IMR-90 (cell line): ENCODE measurements around the gene THRAP3.

Source experiments
- CEBPB ChIP-seq: IDR thresholded peaks from 2 replicates; pipeline ENCODE4 v1.6.1; 2012; ENCODE audit warnings: low read depth, low read length, improper control_type of control experiment
- NFE2L2 ChIP-seq: fragments of 150-350 bp; IDR thresholded peaks from 2 replicates; pipeline ENCODE4 v1.6.1; 2016; ENCODE audit warnings: low read depth, mild to moderate bottlenecking, low read length
- POLR2A ChIP-seq: IDR thresholded peaks from 2 replicates; pipeline ENCODE4 v1.6.1; 2012; ENCODE audit warnings: mild to moderate bottlenecking, low read depth, low read length
- RAD21 ChIP-seq: IDR thresholded peaks from 2 replicates; pipeline ENCODE4 v1.6.1; 2012; ENCODE audit warnings: low read length, improper control_type of control experiment
- USF2 ChIP-seq: fragments of 150-350 bp; IDR thresholded peaks from 2 replicates; pipeline ENCODE4 v1.6.1; 2017; ENCODE audit warnings: mild to moderate bottlenecking, antibody characterized with exemption, low read length, low read depth
- TF ChIP-seq, protein P1 (sequence below): conservative IDR thresholded peaks from 2 replicates; pipeline ENCODE4 v1.5.1; 2012; ENCODE audit warnings: mild to moderate bottlenecking, low read depth, low read length, improper control_type of control experiment

DNA sequence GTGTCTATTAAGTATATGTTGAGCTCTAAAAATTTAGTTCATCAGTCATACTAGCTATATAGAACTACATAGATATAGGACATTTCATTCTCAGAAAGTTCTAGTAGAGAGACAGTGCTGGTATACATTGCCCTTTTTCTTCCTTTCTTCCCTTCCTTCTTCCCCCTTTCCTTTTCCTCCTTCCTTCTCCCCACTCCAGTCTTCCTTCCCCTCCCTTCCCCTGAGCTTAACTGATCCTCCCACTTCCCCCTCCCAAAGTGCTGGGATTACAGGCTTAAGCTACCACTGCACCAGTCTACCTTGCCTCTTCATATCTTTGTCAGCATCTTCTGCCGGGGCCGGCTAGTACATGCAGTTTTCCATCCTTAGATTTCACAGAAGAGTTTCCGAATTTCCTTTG is 12.1 kb downstream of the THRAP3 start:
- TF ChIP-seq, protein P1, sequence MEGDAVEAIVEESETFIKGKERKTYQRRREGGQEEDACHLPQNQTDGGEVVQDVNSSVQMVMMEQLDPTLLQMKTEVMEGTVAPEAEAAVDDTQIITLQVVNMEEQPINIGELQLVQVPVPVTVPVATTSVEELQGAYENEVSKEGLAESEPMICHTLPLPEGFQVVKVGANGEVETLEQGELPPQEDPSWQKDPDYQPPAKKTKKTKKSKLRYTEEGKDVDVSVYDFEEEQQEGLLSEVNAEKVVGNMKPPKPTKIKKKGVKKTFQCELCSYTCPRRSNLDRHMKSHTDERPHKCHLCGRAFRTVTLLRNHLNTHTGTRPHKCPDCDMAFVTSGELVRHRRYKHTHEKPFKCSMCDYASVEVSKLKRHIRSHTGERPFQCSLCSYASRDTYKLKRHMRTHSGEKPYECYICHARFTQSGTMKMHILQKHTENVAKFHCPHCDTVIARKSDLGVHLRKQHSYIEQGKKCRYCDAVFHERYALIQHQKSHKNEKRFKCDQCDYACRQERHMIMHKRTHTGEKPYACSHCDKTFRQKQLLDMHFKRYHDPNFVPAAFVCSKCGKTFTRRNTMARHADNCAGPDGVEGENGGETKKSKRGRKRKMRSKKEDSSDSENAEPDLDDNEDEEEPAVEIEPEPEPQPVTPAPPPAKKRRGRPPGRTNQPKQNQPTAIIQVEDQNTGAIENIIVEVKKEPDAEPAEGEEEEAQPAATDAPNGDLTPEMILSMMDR = no peak
- TF ChIP-seq CEBPB (no peak), POLR2A (no peak), RAD21 (no peak), NFE2L2 (no peak), USF2 (no peak)
